HG03060 (cell line): ENCODE measurements around the gene FAHD1.

Source experiments
- ATAC-seq: cut with Tn5 transposase; IDR thresholded peaks from one replicate; pipeline ENCODE4 v1.9.1; 2021; ENCODE audit warnings: low read depth, moderate number of reproducible peaks; ENCODE audit not compliant: unreplicated experiment

Gene FAHD1

DNA sequence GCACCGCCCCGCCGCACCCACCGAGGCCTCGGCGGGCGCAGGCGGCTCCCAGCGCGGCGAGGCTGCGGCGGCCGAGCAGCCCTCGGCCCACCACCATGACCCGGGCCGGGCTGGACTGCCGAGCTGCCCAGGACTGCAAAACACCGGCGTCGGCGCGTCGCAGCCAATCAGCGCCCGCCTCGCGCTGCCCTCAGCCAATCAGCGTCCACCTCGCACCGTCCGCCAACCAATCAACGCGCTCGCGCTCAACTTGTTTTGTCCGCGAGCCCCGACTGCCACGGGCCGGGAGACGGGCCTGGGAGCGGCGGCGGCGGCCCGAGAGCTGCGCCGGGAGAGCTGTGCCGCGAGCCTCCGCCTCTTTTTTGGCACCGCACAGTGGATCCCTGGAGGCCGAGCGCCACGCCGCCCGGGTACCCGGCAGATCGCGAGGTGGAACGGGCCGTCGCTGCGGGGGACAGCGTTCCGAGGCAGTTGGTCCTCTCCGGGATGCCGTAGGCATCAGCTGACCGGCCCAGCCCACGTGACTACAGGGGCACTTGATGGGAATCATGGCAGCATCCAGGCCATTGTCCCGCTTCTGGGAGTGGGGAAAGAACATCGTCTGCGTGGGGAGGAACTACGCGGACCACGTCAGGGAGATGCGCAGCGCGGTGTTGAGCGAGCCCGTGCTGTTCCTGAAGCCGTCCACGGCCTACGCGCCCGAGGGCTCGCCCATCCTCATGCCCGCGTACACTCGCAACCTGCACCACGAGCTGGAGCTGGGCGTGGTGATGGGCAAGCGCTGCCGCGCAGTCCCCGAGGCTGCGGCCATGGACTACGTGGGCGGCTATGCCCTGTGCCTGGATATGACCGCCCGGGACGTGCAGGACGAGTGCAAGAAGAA is at the start of gene FAHD1, which contains the start of gene HAGH:
Gene FAHD1 (plus strand): TSS at position 516 of the 883 bp plus-strand sequence. CDS start 33 bp downstream, at position 549.
Gene HAGH (minus strand): TSS at position 135 of the 883 bp plus-strand sequence. CDS start 38 bp downstream, at position 97.
- peak; percentile 62 for ATAC-seq

- no peak for ATAC-seq
These were observed 49.4 kb upstream of the FAHD1 start for GRCh38 chr16:1777375-1778199.

DNA sequence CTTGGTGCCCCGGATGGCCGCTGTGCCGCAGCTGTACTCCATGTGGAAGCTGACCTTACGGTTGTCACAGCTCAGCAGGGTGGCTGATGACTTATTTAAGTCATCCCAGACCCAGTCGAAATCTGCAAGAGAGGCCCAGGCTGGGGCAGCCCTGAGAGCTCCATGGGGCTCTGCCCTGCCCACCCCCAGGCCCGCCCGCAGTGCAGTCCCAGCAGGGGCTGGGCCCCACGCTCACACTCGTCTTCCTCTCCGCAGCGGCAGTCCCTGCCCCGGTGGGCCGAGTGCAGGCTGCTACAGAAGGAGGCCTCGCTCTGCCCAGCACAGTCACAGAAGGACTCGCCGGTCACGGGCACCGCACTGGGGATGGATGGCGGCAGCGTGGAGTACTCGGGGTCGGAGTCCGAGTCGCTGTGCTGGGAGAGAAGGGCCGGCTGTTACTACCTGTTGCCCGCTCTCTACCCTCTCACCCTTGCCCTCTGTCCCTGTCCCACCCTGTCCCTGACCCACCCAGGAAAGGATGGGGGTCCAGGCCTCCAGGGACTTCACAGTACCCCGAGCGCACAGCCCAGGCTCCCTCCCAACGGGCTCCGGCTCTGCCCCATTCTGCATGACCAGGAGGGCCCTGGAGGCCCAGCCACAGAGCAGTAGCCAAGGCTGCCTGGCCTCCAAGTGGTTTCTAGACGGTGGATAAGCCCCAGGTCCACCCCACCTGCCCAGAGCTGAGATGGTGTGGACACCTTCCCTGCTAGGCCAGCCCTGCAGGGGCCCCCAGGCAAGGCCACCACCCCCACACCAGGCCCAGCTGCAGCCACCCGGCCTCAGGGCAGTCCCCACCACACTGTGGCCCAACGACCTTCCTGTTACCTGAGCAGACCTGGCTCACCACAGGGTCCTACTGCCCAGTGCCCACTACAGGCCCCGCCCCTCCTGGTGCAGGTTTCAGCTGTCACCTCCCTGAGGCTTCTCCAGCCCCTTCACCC is 48.5 kb upstream of the FAHD1 start:
- ATAC-seq = no peak

DNA sequence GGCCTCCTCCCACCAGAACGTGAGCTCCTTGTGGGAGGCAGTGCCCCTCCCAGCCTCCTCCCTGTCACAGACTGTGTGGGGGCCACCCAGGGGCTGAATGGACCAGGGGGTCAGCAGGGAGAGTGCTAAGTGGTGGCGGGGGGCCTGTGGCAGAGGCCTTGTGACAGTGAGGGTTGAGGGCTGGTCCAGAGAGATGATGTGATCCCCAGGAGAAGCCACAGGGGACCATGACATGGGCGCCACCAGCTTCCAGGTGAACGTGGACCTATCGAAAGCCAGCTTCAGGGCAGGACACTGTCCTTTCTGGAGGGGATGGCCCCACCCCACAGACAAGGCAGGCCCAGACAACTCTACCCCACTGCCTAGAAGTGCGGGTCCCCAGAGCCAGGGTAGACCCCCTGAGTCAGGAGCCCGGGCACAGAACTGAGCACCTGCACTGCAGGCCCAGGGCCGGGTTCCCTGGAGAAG is 47.7 kb upstream of the FAHD1 start:
- no peak for ATAC-seq

DNA sequence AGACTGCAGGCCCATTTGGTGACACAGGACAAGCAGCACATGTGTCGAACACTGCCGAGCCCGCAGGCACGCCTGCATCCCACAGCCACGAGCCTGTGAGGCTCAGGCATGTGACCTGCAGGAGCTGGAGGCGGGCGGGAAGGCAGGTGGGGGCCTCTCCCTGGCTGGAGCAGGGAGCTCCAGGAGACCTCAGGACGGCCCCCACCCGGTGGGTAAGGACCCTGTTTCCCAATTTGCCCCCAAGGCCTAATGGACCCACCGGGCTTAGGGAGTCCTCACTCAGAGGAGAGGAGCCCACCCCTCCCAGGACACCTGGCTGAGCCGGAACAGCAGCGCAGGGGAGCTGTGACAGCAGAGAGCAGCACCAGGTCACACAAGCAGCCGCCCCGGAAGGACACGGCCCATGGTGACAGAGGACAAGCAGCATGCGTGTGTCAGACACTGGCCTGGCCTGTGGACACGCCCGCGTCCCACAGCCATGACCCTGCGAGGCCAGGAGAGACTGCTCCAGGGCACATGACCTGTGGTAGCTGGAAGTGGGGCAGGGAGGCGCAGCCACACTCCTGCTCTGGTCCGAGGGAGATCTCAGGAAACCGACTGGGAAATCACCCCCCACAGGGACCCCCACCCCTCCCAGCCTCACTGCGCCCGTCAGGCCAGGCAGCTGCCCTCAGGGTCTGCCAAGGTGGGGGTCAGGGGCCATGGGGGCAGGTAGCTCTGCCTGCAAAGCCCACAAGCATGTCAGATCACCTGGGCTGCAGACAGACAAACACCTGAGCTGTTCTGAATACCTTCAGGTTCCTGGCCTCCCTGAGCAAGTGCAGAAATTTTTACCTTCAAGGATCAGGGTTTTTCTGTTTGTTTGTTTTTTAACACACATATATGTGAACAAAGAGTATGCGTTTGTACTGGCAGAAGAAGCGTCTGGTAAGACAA is 47.0 kb upstream of the FAHD1 start:
- ATAC-seq = no peak

DNA sequence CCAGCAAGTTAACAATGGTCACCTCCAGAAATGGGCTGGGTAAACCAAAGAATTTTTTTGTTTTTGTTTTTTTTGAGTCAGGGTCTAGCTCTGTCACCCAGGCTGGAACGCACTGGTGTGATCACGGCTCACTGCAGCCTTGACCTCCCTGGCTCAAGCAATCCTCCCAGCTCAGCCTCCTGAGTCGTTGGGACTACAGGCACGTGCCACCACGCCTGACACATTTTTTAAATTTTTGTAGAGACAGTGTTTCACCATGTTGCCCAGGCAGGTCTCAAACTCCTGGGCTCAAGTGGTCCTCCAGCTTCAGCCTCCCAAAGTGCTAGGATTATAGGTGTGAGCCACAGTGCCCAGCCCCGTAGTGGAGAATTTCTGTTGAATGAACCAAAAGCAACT is 46.3 kb upstream of the FAHD1 start:
- ATAC-seq = no peak

GRCh38 chr16:1781254-1781653 is 45.8 kb upstream of the FAHD1 start:
- no peak for ATAC-seq

DNA sequence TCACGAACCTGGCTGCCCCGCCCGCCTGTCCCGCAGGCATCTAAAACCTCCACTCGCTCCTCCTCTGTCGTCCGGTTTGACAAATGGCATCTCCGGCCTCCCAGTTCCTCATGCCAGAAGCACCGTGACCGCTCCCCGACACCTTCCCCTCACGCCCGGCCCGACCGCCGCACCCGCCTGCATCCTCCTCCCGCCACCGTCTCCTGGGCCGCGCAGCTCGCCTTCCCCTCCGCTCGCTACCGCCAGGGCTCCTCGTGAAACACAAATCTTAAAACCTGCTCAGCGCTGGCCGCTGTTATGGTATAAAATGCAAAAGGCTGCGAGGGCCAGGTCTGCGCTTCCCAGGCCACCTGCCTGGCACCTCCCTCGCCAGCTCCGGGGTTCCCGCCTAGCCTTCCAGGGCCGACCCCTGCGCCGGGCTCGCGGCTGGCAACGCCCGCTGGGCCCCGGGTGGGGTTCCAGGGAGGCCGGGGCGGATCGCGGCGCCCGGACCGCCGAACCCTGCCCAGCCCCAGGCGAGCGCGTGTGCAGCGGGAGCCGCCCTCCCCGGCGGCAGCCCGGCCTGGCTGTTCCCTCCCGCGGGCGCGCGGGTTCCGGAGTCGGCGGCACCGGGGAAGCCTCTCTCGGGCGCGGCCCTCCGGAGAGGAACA is 45.1 kb upstream of the FAHD1 start:
- no peak for ATAC-seq

DNA sequence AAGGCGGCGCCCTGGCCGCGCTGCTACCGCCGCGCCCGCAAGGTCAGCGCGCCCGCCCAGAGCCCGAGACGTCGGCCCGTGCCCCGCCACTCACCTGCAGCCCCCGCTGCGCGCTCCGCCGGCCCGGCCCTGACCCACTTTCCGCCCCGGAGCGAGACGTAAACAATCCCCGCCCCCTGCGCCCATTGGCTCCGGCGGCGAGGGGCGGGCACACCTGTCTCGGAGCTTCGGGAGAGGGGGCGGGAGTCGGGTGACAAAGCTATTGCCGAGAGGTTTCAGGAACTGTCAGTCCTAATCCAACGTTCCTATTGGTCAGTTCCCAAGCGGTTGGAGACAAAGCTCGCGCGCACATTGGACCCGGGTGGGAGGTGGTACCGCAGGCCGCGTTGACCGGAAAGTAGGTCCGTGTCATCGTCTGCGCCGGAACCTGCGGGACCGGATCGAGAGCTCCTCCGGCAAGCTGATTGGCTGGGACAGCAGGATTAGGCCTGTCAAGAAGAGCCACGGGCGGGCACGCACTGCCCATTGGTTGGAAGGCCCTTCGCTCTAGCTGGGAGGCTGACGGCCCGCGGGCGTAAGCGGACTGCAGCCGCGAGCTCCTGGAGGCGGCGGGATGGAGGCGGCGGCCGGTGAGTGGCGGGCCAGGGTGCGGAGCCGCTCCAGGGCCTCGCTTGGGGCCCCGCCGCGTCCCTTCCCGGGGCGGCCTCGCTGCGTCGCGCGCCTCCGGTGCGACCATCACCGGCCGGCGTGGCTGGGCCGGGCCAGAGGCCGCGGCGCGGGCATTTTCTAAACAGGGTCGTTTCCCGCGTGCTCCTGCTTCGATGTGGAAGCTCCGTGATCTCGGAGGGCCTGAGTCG is 44.4 kb upstream of the FAHD1 start, which contains the start of the genes NUBP2 and SPSB3:
Gene NUBP2 (plus strand): TSS at position 553 of the 857 bp plus-strand sequence. CDS start 61 bp downstream, at position 614.
Gene SPSB3 (minus strand): TSS at position 164 of the 857 bp plus-strand sequence. CDS start 1,088 bp downstream, outside the sequence.
- peak; percentile 82 for ATAC-seq

- ATAC-seq = no peak
These were observed 41.8 kb upstream of the FAHD1 start for GRCh38 chr16:1784977-1785845.

GRCh38 chr16:1785846-1786170 is 41.2 kb upstream of the FAHD1 start:
- no peak for ATAC-seq

GRCh38 chr16:1786242-1787055 is 40.6 kb upstream of the FAHD1 start:
- ATAC-seq = no peak

DNA sequence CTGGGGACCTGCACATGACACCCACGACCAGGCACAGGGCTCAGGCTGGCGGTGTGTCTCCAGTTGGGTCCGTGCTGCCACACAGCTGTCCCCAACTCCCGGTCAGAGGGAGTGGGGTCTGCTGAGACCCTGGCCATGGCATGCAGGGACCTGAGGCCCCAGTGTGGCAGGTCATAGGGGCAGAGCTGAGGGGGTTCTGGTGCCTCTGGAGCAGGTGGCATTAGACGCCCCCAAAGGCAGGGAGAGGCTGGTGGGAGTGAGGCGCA is 40.0 kb upstream of the FAHD1 start:
- no peak for ATAC-seq

- ATAC-seq = no peak
These were observed 39.5 kb upstream of the FAHD1 start for GRCh38 chr16:1787322-1788094.

- ATAC-seq = no peak
These were observed 38.8 kb upstream of the FAHD1 start for GRCh38 chr16:1788095-1788707.
